Mesodermal cell (in vitro differentiated cells): ENCODE measurements around the gene PCSK5.

Experiments
- H3K27ac ChIP-seq: 2 replicates; pipeline ENCODE4 v1.7.0; 2013; ENCODE audit warnings: mild to moderate bottlenecking, low read depth, low read length, moderate library complexity; ENCODE audit not compliant: severe bottlenecking
- H3K36me3 ChIP-seq: 2 replicates; pipeline ENCODE4 v1.7.1; 2013; ENCODE audit warnings: mild to moderate bottlenecking, low read length, moderate library complexity; ENCODE audit not compliant: control insufficient read depth, insufficient read depth
- H3K4me1 ChIP-seq: one replicate; pipeline ENCODE4 v1.7.1; 2013; ENCODE audit warnings: mild to moderate bottlenecking, low read length; ENCODE audit not compliant: insufficient read depth, control insufficient read depth, poor library complexity, severe bottlenecking
- H3K4me3 ChIP-seq: 2 replicates; pipeline ENCODE4 v1.7.0; 2013; ENCODE audit warnings: low read length, control low read depth, mild to moderate bottlenecking; ENCODE audit not compliant: insufficient read depth, poor library complexity, severe bottlenecking; ENCODE audit errors: extremely low read depth
- H3K9me3 ChIP-seq: 2 replicates; pipeline ENCODE4 v1.7.1; 2013; ENCODE audit warnings: mild to moderate bottlenecking, low read length, moderate library complexity; ENCODE audit not compliant: control insufficient read depth
- WGBS, 2 experiments: methylation state at CpG; one replicate each; pipeline ENCODE4 v1.1.5; 2013; ENCODE audit warnings: missing lambda C conversion rate in 2 of 2; ENCODE audit not compliant: insufficient coverage in 2 of 2; 5-methylcytosine and 5-hydroxymethylcytosine counted together

The PCSK5 gene

DNA sequence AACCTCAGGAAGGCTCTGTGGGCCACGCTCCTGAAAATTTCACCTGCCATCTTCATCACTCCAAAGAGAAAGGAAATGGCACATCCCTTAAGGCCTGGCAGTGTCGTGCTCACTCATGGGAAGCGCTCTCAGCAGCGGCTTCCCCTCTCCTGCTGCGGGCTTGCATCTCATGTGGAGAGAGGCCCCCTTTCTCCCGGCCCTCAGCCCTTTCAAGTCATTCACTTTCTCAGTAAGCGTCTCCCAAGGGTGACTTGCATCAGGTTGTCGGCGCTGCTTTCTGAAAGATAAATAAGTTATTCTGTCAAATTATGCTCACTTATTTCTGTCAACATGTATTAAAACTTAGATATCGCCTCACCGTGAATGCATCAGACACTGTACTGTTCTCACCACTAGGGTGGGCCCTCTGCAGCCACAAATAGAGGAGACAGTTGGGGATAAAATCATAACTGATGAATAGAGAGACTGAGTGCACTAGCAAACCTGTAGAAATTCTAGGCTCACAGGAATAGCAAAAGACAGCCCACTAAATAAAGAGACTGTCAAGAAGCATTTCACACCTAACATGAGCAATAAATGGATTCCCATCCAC, 329.2 kb downstream of the PCSK5 start:
- Histone ChIP-seq H3K36me3 (no peaks in the 10 kb centered on the region), H3K4me1 (peaks cover 28% of the 10 kb centered on the region), H3K27ac (no peak overlapping the region), H3K4me3 (no peak overlapping the region), H3K9me3 (no peaks in the 10 kb centered on the region)
- 57% methylated on average over 4 of the region's 11 CpGs; no CpG with 5 or more reads in 1 of the 2 experiments for WGBS, 2 experiments

DNA sequence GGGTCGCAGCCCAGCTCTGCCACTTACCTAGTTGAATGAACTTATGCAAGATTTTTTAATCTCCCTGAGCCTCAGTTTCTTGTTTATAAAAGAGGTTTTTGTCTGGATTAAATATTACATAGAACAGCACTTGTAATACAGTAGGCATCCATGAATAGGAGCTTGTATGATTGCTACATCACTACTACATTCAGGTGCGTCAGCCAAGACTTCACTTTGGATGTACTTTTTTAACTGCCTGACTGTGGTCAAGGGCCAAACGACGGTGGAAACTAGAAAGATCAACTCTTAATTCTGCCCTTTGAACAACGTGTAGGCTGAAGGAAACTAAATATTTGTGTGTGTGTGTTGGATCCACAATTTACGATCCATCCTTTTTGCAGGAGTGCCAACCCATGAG, 330.9 kb downstream of the PCSK5 start:
- H3K4me1 ChIP-seq: peaks cover 15% of the 10 kb centered on the region
- no peak overlapping the region for H3K4me3 ChIP-seq
- H3K9me3 ChIP-seq: no peaks in the 10 kb centered on the region
- WGBS, 2 experiments: 96 to 100% methylated on average over 2 to 5 of the region's 6 CpGs
- H3K27ac ChIP-seq: no peak overlapping the region
- H3K36me3 ChIP-seq: no peaks in the 10 kb centered on the region

DNA sequence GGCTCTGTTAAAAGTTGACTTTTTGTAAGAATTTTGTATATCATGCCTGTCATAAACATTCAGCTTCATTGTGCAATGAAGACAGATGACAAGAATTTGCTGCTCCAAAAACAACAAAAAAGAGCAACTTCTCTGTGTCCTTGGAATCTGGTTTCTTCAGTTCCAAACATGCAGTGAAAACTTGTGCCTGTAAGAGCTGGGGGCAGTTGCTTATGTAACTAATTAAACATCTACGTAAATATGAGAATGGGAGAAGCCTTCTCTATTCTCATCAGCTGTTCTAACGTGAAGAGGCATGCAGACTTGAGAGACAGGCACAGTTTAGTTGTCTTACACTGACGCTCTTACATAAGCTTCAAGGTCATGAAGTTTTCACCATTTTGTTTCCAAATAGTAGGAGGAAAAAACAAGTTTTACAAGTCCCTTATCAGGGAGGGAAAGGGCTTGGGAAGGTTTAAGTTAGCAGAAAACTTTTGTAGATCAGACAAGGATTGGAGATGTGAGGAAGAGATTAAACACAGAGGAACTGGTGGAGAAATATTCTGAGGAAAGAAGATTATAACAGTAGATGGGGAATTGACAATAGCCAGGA, 333.4 kb downstream of the PCSK5 start:
- H3K27ac ChIP-seq: no peak overlapping the region
- 94 to 100% methylated on average over 1 to 3 of the region's 3 CpGs for WGBS, 2 experiments
- no peaks in the 10 kb centered on the region for H3K9me3 ChIP-seq
- peaks cover 6% of the 10 kb centered on the region for H3K4me1 ChIP-seq
- no peak overlapping the region for H3K4me3 ChIP-seq
- H3K36me3 ChIP-seq: no peaks in the 10 kb centered on the region

DNA sequence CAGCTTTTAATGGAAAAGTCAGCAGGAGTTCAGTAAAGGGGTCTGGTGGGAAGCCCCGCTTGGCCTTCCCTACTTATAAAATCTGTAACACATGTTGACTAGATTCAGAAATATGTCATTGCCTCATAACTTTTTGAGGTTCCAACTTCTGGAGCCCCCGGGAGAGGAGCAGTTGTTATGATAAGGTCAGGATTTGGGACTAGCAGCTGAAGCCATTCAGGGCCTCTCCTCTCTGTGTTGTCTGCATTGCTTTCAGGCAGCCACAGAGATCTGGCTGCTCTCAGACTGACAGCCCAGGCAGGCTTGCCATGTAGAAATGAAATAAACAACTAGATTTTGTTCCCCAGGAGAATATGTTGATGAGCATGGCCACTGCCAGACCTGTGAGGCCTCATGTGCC, 336.7 kb downstream of the PCSK5 start:
- Histone ChIP-seq H3K27ac (no peak overlapping the region), H3K4me1 (no peaks in the 10 kb centered on the region), H3K9me3 (no peaks in the 10 kb centered on the region), H3K36me3 (no peaks in the 10 kb centered on the region), H3K4me3 (no peak overlapping the region)
- WGBS, 2 experiments: 83% methylated on average over 1 of the region's 2 CpGs

DNA sequence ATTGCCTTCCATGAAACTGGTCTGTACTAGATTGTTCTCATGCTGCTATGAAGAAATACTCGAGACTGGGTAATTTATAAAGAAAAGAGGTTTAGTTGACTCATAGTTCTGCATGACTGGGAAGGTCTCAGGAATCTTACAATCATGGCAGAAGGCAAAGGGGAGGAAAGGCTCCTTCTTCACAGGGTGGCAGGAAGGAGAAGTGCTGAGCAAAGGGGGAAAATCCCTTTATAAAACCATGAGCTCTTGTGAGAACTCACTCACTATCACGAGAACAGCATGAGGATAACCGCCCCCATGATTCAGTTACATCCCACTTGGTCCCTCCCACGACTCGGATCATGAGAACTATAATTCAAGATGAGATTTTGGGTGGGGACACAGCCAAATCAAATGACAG, 340.5 kb downstream of the PCSK5 start:
- Histone ChIP-seq H3K36me3 (no peaks in the 10 kb centered on the region), H3K4me1 (no peaks in the 10 kb centered on the region), H3K27ac (no peak overlapping the region), H3K4me3 (no peak overlapping the region), H3K9me3 (no peaks in the 10 kb centered on the region)
- 88% methylated on average over 1 of the region's 5 CpGs; no CpG with 5 or more reads in 1 of the 2 experiments for WGBS, 2 experiments

DNA sequence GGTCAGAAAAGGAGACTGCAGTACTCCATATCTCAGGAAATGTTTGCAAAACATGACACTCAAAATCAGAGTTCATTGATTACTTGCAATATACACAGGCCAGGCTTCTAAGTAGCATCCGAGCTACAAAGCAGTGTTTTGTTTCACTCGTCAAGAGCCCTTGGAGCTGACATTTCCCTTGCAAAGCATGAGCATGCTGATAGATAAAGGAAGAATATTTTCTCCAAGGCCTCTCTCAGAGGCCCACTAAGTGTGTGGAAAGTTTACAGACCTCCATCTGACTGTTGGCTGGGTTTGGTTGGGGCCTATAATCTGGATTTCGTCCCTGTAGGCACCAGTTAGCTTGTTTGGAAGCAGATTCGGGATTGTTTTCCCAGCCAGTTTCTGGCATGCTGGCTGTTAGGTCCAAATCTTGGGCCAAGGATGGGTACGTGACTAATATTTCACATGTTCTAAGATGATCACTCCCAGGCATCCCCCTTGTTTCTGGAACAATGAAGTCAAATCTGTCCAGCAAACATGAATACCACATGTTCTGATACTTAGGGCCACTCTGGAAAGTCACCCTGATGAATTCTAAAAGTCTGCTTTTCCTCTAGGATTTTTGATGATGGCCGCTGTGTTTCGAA, 342.5 kb downstream of the PCSK5 start:
- Histone ChIP-seq H3K36me3 (no peaks in the 10 kb centered on the region), H3K27ac (no peak overlapping the region), H3K4me3 (no peak overlapping the region), H3K9me3 (no peaks in the 10 kb centered on the region), H3K4me1 (no peaks in the 10 kb centered on the region)
- WGBS, 2 experiments: 83 to 85% methylated on average over 6 of the region's 7 CpGs

DNA sequence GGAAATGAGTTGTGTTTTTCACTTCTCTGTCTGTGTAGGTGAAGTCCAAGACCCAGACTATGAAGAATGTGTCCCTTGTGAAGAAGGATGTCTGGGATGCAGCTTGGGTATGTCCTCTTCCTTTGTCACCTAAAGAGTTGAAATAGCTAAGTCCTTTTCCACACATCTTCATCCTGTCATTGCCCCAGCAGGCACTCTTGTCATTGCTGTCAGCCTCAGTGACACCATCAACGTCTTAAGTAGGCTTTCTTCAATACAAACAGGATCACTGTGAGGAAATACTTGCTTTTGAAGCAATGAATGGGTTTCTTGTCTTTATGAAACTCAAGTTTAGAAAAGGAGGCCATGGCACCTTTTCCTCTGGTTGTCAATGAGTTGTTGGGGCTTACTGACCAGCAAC, 350.1 kb downstream of the PCSK5 start:
- WGBS, 2 experiments: no CpG with 5 or more reads among the region's 1 CpG

DNA sequence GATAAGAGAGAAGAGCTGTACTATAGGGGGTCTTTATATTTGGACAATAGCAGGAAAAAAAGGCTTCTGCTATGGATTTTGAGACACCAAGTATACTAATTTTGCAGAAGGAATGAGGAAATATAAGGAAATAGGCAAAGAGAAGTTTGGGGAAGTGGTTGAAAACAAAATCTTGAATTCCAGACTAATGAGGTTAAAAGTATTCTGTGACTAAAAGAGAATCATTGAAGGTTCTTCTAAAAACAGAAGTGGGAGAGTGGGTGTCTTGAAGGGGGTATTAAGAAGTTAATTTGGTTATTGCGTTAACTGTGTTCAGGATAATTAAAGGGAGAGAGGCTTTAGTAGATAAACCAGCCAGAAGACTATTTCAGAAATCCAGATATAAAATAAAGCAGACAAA, 355.0 kb downstream of the PCSK5 start:
- Histone ChIP-seq H3K9me3 (no peaks in the 10 kb centered on the region), H3K4me1 (no peaks in the 10 kb centered on the region), H3K4me3 (no peak overlapping the region), H3K36me3 (no peaks in the 10 kb centered on the region), H3K27ac (no peak overlapping the region)
- no CpG with 5 or more reads among the region's 1 CpG for WGBS, 2 experiments

More for the DNA sequence above, 350.1 kb downstream of the PCSK5 start:
- H3K9me3 ChIP-seq: no peaks in the 10 kb centered on the region
- H3K4me3 ChIP-seq: no peak overlapping the region
- no peaks in the 10 kb centered on the region for H3K36me3 ChIP-seq
- H3K4me1 ChIP-seq: no peaks in the 10 kb centered on the region
- H3K27ac ChIP-seq: no peak overlapping the region

DNA sequence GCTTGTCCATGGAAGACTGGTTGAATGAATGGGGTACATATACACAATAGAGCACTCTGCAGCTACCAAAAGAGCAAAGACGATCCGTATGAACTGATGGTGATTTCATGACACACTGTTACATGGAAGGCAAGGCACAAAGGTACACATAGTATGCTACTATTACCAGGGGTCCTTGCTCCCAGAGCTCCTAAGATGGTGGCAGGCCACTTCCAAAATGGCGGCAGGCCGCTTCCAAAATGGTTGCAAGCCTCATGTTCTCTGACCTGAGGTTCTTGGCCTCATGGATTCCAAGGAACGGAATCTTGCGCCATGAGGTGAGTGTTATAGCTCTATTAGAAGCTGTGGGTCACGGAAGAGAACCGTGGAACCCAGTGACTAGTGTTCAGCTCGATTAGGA, 356.2 kb downstream of the PCSK5 start:
- 93 to 96% methylated on average over 7 to 9 of the region's 9 CpGs for WGBS, 2 experiments
- no peak overlapping the region for H3K4me3 ChIP-seq
- H3K27ac ChIP-seq: no peak overlapping the region
- H3K4me1 ChIP-seq: no peaks in the 10 kb centered on the region
- H3K36me3 ChIP-seq: no peaks in the 10 kb centered on the region
- no peaks in the 10 kb centered on the region for H3K9me3 ChIP-seq

DNA sequence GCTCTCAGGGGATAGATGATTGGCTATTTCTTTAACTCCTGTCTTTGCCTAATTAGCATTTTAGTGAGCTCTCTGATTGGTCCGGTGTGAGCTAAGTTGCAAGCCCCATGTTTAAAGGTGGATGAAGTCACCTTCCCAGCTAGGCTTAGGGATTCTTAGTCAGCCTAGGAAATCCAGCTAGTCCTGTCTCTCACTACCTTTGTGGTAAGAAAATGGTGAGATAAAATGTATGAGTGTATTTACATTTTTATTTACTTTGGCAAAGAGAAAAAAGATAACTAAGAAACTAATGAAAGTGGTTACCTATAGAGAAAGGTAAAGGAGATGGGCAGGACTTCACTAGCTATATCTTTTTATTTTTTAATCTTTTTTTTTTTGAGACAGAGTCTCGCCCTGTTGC, 357.0 kb downstream of the PCSK5 start:
- H3K4me1 ChIP-seq: no peaks in the 10 kb centered on the region
- no peak overlapping the region for H3K4me3 ChIP-seq
- H3K27ac ChIP-seq: no peak overlapping the region
- no peaks in the 10 kb centered on the region for H3K9me3 ChIP-seq
- no peaks in the 10 kb centered on the region for H3K36me3 ChIP-seq
- WGBS, 2 experiments: 57 to 86% methylated on average over 1 of the region's 2 CpGs

DNA sequence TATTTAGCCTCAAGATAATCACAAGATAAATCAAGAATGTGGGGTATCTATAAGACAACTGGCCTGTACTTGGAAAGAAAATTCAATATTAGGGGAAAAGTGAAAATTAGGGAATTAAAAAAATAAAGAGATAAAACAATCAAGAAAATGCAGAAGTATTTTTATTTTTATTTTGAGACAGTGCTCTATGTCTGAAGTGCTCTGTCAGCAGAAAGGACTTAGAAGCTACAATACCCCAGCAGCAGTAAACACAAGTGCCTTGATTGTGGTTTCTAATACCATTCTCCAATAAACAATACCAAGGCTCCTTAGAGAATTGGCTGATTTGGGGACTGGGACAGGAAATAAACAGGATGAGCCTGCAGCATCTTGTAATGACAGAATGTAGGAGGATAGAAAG, 358.8 kb downstream of the PCSK5 start:
- H3K36me3 ChIP-seq: no peaks in the 10 kb centered on the region

More for the DNA sequence above, 358.8 kb downstream of the PCSK5 start:
- no peaks in the 10 kb centered on the region for H3K4me1 ChIP-seq
- no peaks in the 10 kb centered on the region for H3K9me3 ChIP-seq
- H3K27ac ChIP-seq: no peak overlapping the region
- no peak overlapping the region for H3K4me3 ChIP-seq
